ENCODE measurements around the gene ADGRD1. TPM values are rescaled to one million over a fixed set of nuclear protein-coding genes. Genes with fewer than 3 reads are reported as not detected.

ADGRD1 gene
- total RNA-seq, 1 donor from 2014 or later, result 99.5 TPM

- TF ChIP-seq CTCF (IDR thresholded peaks at IDR 0.05; ENCODE audit: borderline replicate concordance), result no peak
- peaks cover 11% of the 10 kb centered on the region for H3K27me3 ChIP-seq (ENCODE audit: low read depth)
- no peak overlapping the region for H3K27ac ChIP-seq (replicated peaks)
- intact Hi-C loops (cut with micrococcal nuclease), result no loop called here
- H3K9me3 ChIP-seq (replicated peaks), result peaks cover 16% of the 10 kb centered on the region
- H3K36me3 ChIP-seq, result no peaks in the 10 kb centered on the region
- DNase-seq, result no peak
- H3K4me3 ChIP-seq, result no peak overlapping the region
- no peaks in the 10 kb centered on the region for H3K4me1 ChIP-seq
Measured at GRCh38 chr12:131188131-131189050, 234.7 kb downstream of the ADGRD1 start.

- no peak for TF ChIP-seq CTCF (IDR thresholded peaks at IDR 0.05; ENCODE audit: borderline replicate concordance)
- DNase-seq, result no peak
- intact Hi-C loops (cut with micrococcal nuclease), result no loop called here
Measured at GRCh38 chr12:131189781-131190180, 236.1 kb downstream of the ADGRD1 start.

GRCh38 chr12:131190965-131191364, 237.3 kb downstream of the ADGRD1 start:
- H3K4me3 ChIP-seq, result no peak overlapping the region
- no peaks in the 10 kb centered on the region for H3K9me3 ChIP-seq (replicated peaks)
- no peak overlapping the region for H3K27ac ChIP-seq (replicated peaks)
- peaks cover 23% of the 10 kb centered on the region for H3K27me3 ChIP-seq (ENCODE audit: low read depth)
- H3K4me1 ChIP-seq, result no peaks in the 10 kb centered on the region
- no peaks in the 10 kb centered on the region for H3K36me3 ChIP-seq
- intact Hi-C loops (cut with micrococcal nuclease), result no loop called here
- DNase-seq, result no peak
- no peak for TF ChIP-seq CTCF (IDR thresholded peaks at IDR 0.05; ENCODE audit: borderline replicate concordance)

More at GRCh38 chr12:131189781-131190180, 236.1 kb downstream of the ADGRD1 start:
- H3K36me3 ChIP-seq, result no peaks in the 10 kb centered on the region
- no peak overlapping the region for H3K27ac ChIP-seq (replicated peaks)
- H3K4me3 ChIP-seq, result no peak overlapping the region
- peaks cover 2% of the 10 kb centered on the region for H3K9me3 ChIP-seq (replicated peaks)
- peaks cover 20% of the 10 kb centered on the region for H3K27me3 ChIP-seq (ENCODE audit: low read depth)
- no peaks in the 10 kb centered on the region for H3K4me1 ChIP-seq

Other genes starting within 250 kb of the ADGRD1 start
- not detected for gene RIMBP2, start 237.6 kb upstream of the ADGRD1 start, total RNA-seq
- 11.1 TPM for gene STX2, start 114.7 kb upstream of the ADGRD1 start, total RNA-seq
- 246 TPM for gene RAN, start 81.8 kb upstream of the ADGRD1 start, total RNA-seq

Measured in left ventricle myocardium inferior (tissue), 1 donor.